Naive B cell (primary cell): Measurements from ENCODE around the gene JPH2. TPM values are rescaled to one million over a fixed set of nuclear protein-coding genes. Genes with fewer than 3 reads are reported as not detected.
"Not testable (repeated sequence)": the region's sequence is repeated elsewhere in the genome, so short reads cannot be mapped to it uniquely, and the experiment has no call there.

Experiments used
- ATAC-seq, 2 donors: fragments of 150-1000 bp; cut with Tn5 transposase; 2 replicates each; pipeline ENCODE4 v1.10.0; 2021; ENCODE audit warnings: low read depth in 2 of 2, mild to moderate bottlenecking in 2 of 2, moderate library complexity in 2 of 2
- DNase-seq: peaks from one replicate; pipeline ENCODE4 v3.0.0; 2022
- H3K27ac Mint-ChIP-seq, 6 donors: one replicate each; pipeline ENCODE4 v1.8.0; 2020 to 2022; ENCODE audit warnings: mild to moderate bottlenecking in 6 of 6, mixed read lengths in 6 of 6, moderate library complexity in 5 of 6, inconsistent platforms in 2 of 6
- H3K27me3 Mint-ChIP-seq, 3 donors: one replicate each; pipeline ENCODE4 v1.8.0; 2021 to 2022; ENCODE audit warnings: mixed read lengths in 3 of 3, mild to moderate bottlenecking in 1 of 3
- H3K36me3 Mint-ChIP-seq, 2 donors: one replicate each; pipeline ENCODE4 v1.8.0; 2020 to 2022; ENCODE audit warnings: mixed read lengths in 2 of 2, inconsistent platforms in 1 of 2, mild to moderate bottlenecking in 1 of 2
- H3K4me1 Mint-ChIP-seq, 3 donors: one replicate each; pipeline ENCODE4 v1.8.0; 2020 to 2022; ENCODE audit warnings: mixed read lengths in 3 of 3, inconsistent platforms in 1 of 3, mild to moderate bottlenecking in 1 of 3, moderate library complexity in 1 of 3
- H3K4me3 Mint-ChIP-seq, 8 donors: one replicate each; pipeline ENCODE4 v1.8.0; 2020 to 2022; ENCODE audit warnings: mild to moderate bottlenecking in 8 of 8, mixed read lengths in 8 of 8, moderate library complexity in 8 of 8, inconsistent platforms in 2 of 8
- H3K9me3 Mint-ChIP-seq, 7 donors: one replicate each; pipeline ENCODE4 v1.8.0; 2020 to 2022; ENCODE audit warnings: mixed read lengths in 7 of 7, mild to moderate bottlenecking in 5 of 7, inconsistent platforms in 2 of 7, moderate library complexity in 1 of 7
- polyA plus RNA-seq, 6 donors: library from polyadenylated mRNA; unstranded; fragments of 300-500 nt; fragmentation: Illumina TruSeq; gene quantifications; one replicate each; pipeline ENCODE4 v1.2.3, GENCODE V29; 2021; ENCODE audit warnings: low read depth in 6 of 6

The JPH2 gene
- polyA plus RNA-seq = not detected

DNA sequence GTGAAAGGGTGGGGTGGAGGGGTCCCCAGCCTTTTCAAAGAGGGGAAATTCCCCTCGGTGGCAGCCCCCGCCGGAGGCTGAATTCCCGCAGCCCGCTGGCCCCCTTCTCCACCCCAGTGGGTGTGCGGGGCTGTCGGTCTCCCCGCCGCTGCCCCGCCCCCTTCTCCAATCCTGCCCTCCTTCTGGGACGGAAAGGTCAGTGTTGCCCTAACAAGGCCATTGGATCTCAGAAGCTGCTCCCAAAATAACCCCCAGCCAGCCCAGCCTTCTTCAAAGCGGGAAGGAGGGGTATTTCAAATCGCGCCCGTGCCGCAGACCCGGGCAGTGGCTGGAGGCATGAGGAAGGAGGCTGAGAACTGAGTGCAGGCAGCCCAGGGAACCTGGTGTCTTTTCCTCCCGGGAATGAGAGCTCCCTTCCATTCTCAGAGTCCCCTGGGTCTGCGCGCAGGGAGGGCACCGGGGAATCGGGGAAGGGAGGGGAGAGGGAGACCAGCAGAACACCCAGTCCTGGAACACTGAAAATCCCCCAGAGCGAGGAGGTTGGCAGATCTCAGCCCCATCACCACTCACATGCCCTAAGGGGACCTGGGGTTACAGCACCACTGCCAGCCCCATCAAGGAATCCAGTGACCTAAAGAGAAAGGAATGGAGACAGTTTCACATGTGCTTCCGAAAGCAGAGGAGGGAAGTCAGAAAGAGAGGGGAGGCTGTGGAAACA lies at the start of gene JPH2:
TSS of gene JPH2 (minus strand) at position 135 of the 718 bp plus-strand sequence. CDS start 483 bp downstream, outside the sequence.
- Mint-ChIP-seq H3K27me3 (peaks cover 33 to 59% (median 54%) of the 10 kb centered on the region in 3 donors), H3K4me3 (peak within 1 kb of the TSS; percentile 14 to 85 (median 81)), H3K27ac (peak within 1 kb of the TSS in 5 of 6 donors; percentile 2 to 81 (median 58)), H3K9me3 (peaks cover 0 to 4% (median 0%) of the 10 kb centered on the region in 7 donors), H3K4me1 (peaks cover 22 to 26% (median 24%) of the 10 kb centered on the region in 3 donors), H3K36me3 (no peaks in the 10 kb centered on the region)
- DNase-seq (no peak), ATAC-seq (peak; percentile 32 to 43)

DNA sequence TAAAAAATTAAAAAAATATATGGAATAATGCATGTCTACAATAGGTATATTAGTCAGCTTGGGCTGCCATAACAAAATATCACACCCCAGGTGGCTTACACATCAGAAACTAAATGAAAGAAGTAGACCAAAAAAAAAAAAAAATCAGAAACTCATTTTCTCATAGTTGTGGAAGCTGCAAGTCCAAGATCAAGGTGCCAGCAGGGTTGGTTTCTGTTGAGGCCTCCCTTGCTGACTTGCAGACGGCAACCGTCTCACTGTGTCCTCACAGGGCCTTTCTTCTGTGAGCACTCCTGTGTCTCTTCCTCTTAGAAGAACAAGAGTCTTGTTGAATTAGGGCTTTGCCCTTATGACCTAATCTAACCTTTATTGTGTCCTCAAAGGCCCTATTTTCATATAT lies 48.7 kb upstream of the JPH2 start:
- peaks cover 0 to 12% (median 6%) of the 10 kb centered on the region in 7 donors for H3K9me3 Mint-ChIP-seq
- H3K36me3 Mint-ChIP-seq = peaks cover 0 to 7% of the 10 kb centered on the region in 2 donors
- ATAC-seq = no peak
- H3K27ac Mint-ChIP-seq = no peak overlapping the region
- H3K27me3 Mint-ChIP-seq = peaks cover 0 to 16% (median 7%) of the 10 kb centered on the region in 3 donors
- no peak for DNase-seq
- H3K4me3 Mint-ChIP-seq = no peak overlapping the region
- H3K4me1 Mint-ChIP-seq = no peaks in the 10 kb centered on the region

DNA sequence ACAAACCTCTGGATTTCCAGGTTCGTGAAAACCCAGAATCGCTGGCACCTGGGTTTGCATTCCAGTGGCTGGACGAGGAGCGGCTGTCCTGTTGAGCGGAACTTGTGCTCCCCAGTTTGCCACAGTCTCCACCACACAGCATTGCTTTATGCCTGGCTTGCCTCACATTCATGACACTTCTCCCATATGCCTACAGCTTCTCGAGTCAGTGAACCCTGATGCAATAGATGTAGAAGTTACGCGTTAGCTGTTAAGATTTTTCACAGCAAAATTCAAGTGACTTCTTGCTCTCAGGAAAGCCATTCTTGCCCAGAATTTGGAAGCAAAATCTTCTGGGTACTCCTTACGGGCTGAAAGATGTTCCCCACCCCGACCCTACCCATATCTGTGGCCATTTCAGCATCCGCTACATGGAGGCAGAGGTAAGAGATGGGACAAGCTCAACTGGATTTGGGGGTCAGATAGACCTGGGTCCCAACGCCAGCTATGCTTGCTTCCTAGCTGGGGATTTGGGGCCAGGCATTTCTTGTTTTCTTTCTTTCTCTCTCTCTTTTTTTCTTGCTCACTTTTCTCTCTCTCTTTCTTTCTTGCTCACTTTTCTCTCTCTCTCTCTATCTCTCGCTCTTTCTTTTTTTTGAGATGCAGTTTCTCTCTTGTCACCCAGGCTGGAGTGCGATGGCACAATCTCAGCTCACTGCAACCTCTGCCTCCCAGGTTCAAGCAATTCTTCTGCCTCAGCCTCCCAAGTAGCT lies 47.8 kb upstream of the JPH2 start:
- Mint-ChIP-seq H3K4me3 (no peak overlapping the region), H3K9me3 (peaks cover 0 to 12% (median 6%) of the 10 kb centered on the region in 7 donors), H3K36me3 (peaks cover 0 to 7% of the 10 kb centered on the region in 2 donors), H3K4me1 (no peaks in the 10 kb centered on the region), H3K27ac (no peak overlapping the region), H3K27me3 (peaks cover 0 to 9% (median 0%) of the 10 kb centered on the region in 3 donors)
- DNase-seq = no peak
- no peak for ATAC-seq

DNA sequence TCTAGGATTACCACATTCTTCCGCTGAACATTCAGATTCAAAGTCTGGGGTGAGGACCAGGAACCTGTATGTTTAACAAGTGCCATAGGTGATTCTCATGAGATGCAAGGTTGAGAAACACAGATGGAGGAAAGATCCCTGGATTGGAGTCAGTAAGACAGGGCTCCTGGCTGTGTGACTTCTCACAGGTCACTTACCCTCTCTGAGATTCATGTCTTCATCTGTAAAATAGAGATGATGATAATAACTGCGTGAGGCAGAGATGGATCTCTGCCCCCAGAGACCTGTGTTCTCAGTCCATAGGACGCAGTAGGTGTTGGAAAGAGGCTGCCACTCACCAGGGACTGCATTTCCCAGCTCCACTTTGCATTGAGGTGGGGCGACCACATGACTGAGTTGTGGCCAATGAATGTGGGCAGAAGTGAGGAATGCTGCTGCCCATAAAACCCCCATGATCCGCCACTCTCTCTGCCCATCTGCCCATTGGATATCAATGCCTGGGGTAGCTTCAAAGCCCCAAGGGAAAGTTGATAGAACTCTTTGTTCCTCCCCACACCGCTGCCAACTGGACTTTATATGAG lies 46.5 kb upstream of the JPH2 start:
- no peak for ATAC-seq
- H3K27me3 Mint-ChIP-seq = peaks cover 0 to 8% (median 0%) of the 10 kb centered on the region in 3 donors

DNA sequence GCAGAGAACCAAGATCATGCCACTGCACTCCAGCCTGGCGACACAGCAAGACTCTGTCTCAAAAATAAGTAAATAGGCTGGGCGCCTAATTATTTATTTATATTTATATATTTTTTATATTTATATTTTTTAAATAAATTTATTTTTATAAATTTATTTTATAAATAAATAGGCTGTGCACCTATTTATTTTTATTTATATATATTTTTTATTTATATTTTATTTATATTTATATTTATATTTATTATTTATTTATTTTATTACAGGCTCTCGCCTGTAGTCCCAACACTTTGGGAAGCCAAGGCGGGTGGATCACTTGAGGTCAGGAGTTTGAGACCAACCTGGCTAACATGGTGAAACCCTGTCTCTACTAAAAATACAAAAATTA lies 45.5 kb upstream of the JPH2 start:
- H3K9me3 Mint-ChIP-seq, H3K27me3 Mint-ChIP-seq, DNase-seq, H3K36me3 Mint-ChIP-seq, H3K4me1 Mint-ChIP-seq, ATAC-seq, H3K27ac Mint-ChIP-seq, H3K4me3 Mint-ChIP-seq: not testable (repeated sequence)

More for the DNA sequence above, 46.5 kb upstream of the JPH2 start:
- H3K9me3 Mint-ChIP-seq = peaks cover 0 to 3% (median 0%) of the 10 kb centered on the region in 7 donors
- H3K4me3 Mint-ChIP-seq = no peak overlapping the region
- peak overlapping the region in 1 of 6 donors; percentile 33 for H3K27ac Mint-ChIP-seq
- no peak for DNase-seq
- H3K36me3 Mint-ChIP-seq = peaks cover 0 to 7% of the 10 kb centered on the region in 2 donors
- no peaks in the 10 kb centered on the region for H3K4me1 Mint-ChIP-seq

DNA sequence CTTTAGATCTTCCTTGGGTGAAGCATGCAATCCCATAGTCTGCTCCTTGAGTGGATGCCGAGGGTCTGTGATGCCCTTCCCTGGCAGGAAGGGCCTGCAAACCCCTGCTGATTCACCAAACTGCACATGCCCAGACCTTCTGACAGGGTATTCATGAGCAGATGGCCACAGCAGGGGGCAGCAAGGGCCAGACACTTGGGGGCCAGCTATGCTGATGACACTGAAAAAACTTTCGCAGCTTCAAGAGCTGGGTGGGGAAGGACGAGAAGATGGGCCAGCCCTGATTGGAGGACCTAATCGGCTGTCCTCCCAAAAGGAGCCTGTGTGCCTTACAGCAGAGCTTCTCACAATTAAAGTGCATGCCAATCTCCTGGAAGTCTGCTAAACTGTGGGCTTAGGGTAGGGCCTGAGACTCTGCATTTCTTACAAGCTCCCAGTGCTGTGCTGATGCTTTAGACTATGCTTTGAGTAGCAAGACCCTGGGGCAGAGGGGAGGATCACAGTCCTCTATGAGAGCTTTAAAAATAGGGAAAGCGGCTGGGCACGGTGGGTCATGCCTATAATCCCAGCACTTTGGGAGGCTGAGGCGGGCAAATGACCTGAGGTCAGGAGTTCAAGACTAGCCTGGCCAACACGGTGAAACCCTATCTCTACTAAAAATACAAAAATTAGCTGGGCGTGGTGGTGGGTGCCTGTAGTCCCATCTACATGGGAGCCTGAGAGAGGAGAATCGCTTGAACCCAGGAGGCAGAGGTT lies 44.9 kb upstream of the JPH2 start:
- peaks cover 0 to 8% (median 0%) of the 10 kb centered on the region in 3 donors for H3K27me3 Mint-ChIP-seq
- H3K27ac Mint-ChIP-seq = no peak overlapping the region
- H3K36me3 Mint-ChIP-seq = peaks cover 0 to 7% of the 10 kb centered on the region in 2 donors
- H3K4me3 Mint-ChIP-seq = no peak overlapping the region
- no peaks in the 10 kb centered on the region for H3K9me3 Mint-ChIP-seq
- ATAC-seq (no peak), DNase-seq (no peak)
- no peaks in the 10 kb centered on the region for H3K4me1 Mint-ChIP-seq

DNA sequence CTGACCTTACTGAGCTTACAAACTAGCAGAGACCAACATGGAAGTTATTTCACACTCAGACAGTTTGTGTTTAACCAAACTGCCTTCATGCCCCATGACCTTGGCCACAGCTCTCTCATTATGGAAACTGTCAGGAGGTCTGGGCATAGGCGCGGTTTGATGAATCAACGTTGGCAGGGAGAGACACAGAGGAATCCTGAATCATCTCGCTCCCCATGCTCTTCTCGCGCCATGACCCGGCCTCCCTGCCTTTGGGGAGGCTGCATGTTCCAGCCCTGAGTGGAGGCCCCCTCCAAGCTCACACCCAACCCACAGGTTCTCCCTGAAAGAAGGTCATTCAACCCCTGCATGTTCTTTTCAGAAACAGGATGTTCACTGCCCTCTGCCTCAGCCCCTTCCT lies 44.2 kb upstream of the JPH2 start:
- no peaks in the 10 kb centered on the region for H3K4me1 Mint-ChIP-seq
- H3K27me3 Mint-ChIP-seq = peaks cover 0 to 8% (median 0%) of the 10 kb centered on the region in 3 donors

DNA sequence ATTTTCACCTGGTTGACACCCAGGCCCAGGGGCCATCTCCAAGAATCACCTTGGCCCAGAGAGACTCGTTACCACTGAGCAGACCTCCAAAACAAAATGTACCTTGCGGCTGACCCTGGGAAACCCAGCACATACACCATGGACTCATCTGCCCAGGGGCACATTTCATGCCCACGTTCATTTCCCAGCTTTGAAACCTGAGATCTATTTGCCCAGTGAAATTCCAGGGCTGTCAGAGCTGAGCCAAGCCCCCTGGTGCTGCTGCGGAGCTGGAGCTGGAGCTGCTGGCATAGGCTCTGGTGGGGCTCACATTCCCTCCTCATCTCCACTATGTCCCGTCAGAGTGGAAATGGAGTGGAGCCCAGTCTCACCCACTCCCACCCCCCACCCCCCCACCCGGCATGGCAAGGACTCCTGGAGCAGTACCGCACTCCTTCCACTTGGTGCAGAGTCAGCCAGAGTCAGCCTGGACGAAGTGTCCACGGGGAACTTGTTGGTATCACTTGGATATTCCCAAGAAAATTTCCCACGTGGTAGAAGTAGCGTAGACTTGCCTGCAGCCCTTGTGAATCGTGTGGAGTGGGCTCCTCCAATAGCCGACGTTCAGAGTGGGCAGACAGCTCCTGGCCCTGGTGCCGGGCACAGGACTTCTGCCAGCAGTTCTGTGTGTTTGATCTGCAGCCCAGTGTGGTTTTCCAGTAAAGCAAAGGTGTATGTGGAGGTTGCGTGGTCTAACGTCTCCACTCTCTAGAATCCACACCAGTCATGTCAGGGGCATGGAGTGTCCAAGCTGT lies 41.7 kb upstream of the JPH2 start:
- H3K27ac Mint-ChIP-seq = no peak overlapping the region
- no peaks in the 10 kb centered on the region for H3K4me1 Mint-ChIP-seq
- H3K9me3 Mint-ChIP-seq = no peaks in the 10 kb centered on the region
- ATAC-seq = no peak
- no peaks in the 10 kb centered on the region for H3K27me3 Mint-ChIP-seq
- DNase-seq = no peak
- no peak overlapping the region for H3K4me3 Mint-ChIP-seq
- H3K36me3 Mint-ChIP-seq = no peaks in the 10 kb centered on the region

More for the DNA sequence above, 44.2 kb upstream of the JPH2 start:
- H3K27ac Mint-ChIP-seq = no peak overlapping the region
- H3K9me3 Mint-ChIP-seq = no peaks in the 10 kb centered on the region
- peaks cover 0 to 7% of the 10 kb centered on the region in 2 donors for H3K36me3 Mint-ChIP-seq
- DNase-seq = no peak
- no peak overlapping the region for H3K4me3 Mint-ChIP-seq
- no peak for ATAC-seq

DNA sequence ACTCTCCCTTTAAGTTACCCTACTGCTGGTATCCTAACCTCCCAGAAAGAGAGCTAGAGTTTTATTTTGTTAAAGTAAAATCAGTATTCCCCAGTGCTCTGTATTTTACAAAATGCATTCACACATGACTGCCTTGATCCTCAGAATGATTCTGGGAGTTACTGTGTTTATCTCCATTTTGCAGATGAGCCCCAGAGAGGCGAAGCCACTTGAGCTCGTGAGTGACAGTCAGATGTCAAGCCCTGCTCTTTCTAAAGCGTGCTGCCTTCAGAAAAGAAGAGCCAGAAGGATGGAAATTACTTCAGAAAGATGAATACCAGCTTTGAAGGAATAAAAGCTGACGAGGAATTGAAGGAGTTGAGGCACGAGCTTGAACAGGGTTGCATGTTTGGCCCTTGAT lies 37.6 kb upstream of the JPH2 start:
- DNase-seq = no peak
- peaks cover 2 to 11% (median 3%) of the 10 kb centered on the region in 3 donors for H3K4me1 Mint-ChIP-seq
- ATAC-seq = no peak
- no peaks in the 10 kb centered on the region for H3K27me3 Mint-ChIP-seq
- H3K4me3 Mint-ChIP-seq = no peak overlapping the region
- no peak overlapping the region for H3K27ac Mint-ChIP-seq
- no peaks in the 10 kb centered on the region for H3K9me3 Mint-ChIP-seq
- no peaks in the 10 kb centered on the region for H3K36me3 Mint-ChIP-seq

DNA sequence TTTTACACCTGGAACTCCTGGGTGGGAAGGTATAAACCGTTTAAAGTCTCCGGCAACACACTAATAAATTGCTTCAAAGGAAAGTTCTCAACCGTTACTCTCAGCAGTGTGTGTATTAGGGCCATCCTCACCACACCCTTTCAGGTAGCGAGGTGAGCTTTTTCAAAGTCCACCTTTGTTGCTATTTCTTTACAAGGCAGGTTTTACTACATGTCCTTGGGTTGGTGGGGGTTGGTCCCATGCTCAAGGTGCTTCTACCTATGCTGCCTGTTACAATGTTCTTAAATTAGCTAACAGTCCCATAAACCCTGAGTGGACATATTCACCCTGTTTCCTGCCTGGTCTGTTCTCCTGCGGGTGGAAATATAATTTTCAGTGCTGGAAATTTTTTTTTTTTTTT lies 36.7 kb upstream of the JPH2 start:
- no peak for ATAC-seq
- H3K36me3 Mint-ChIP-seq = no peaks in the 10 kb centered on the region
- no peaks in the 10 kb centered on the region for H3K27me3 Mint-ChIP-seq
- H3K27ac Mint-ChIP-seq = no peak overlapping the region
- peaks cover 10 to 18% (median 12%) of the 10 kb centered on the region in 3 donors for H3K4me1 Mint-ChIP-seq
- no peak for DNase-seq
- no peak overlapping the region for H3K4me3 Mint-ChIP-seq
- no peaks in the 10 kb centered on the region for H3K9me3 Mint-ChIP-seq

DNA sequence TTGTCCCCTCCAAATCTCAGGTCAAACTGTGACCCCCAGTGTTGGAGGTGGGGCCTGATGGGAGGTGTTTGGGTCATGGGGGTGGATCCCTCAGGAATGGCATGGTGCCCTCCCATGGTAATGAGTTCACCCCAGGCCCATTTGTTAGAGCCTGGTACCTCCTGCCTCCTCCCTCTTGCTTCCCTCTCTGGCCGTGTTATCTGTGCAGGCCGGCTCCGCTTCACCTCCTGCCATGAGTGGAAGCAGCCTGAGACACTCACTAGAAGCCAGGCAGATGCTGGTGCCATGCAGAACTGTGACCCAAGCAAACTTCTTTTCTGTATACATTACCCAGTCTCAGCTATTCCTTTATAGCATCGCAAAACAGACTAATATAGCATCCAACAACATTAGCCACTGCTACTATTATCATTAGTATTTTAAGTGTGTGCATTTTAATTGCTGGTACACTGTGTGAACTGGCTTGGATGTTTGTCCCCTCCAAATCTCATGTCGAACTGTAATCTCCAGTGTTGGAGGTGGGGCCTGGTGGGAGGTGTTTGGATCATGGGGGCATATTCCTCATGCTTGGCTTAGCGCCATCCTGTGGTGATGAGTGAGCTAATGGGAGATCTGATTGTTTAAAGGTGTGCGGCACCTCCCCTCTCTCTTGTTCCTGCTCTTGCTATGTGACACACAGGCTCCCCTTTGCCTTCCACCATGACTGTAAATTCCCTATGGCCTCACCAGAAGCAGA lies 35.8 kb upstream of the JPH2 start:
- peak overlapping the region in 2 of 6 donors; percentile 52 to 79 for H3K27ac Mint-ChIP-seq
- no peak for ATAC-seq
- DNase-seq = no peak
- no peaks in the 10 kb centered on the region for H3K9me3 Mint-ChIP-seq
- no peak overlapping the region for H3K4me3 Mint-ChIP-seq
- peaks cover 20 to 25% (median 21%) of the 10 kb centered on the region in 3 donors for H3K4me1 Mint-ChIP-seq
- H3K27me3 Mint-ChIP-seq = no peaks in the 10 kb centered on the region
- no peaks in the 10 kb centered on the region for H3K36me3 Mint-ChIP-seq

DNA sequence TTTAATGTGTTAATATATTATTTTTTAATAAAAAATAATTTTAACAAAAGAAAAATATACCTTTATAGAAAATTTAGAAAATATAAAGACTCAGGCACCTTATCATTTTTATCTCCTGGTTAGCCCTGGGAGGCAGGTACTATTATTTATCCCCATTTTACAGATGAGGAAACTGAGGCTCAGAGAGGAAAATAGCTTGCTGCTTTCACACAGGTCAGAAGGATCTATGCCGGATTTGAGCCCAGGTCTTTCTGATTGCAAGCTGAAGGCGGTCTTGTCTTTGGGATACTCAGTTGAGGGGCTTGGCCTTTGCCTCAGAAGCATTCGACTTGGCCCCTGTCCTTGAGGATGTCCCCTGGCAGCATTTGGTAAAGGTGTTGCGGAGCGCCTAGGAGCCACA lies 35.0 kb upstream of the JPH2 start:
- Mint-ChIP-seq H3K27me3 (no peaks in the 10 kb centered on the region), H3K4me1 (peaks cover 27 to 32% (median 28%) of the 10 kb centered on the region in 3 donors), H3K27ac (no peak overlapping the region), H3K36me3 (no peaks in the 10 kb centered on the region), H3K4me3 (no peak overlapping the region), H3K9me3 (no peaks in the 10 kb centered on the region)
- DNase-seq = no peak
- no peak for ATAC-seq
